ENCODE data around the gene SLC38A1.

DNA sequence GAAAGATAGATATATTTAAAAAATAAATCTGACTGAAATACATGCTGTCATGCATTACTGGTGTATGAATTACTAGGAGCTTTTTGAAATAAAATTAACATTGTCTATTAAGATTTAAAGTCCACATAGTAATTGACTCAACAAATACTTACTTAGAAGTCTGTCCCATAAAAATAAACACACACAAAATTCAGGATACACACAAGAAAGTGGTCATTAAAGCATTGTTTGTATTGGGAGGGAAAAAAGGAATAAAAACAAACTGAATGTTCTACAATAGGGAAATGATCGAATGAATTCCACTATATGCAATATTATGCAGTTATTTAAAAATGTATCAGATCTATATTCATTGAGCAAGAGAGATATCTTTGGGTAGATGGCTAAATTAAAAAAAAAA, 118.9 kb downstream of the SLC38A1 start:
- TF ChIP-seq, protein P1, sequence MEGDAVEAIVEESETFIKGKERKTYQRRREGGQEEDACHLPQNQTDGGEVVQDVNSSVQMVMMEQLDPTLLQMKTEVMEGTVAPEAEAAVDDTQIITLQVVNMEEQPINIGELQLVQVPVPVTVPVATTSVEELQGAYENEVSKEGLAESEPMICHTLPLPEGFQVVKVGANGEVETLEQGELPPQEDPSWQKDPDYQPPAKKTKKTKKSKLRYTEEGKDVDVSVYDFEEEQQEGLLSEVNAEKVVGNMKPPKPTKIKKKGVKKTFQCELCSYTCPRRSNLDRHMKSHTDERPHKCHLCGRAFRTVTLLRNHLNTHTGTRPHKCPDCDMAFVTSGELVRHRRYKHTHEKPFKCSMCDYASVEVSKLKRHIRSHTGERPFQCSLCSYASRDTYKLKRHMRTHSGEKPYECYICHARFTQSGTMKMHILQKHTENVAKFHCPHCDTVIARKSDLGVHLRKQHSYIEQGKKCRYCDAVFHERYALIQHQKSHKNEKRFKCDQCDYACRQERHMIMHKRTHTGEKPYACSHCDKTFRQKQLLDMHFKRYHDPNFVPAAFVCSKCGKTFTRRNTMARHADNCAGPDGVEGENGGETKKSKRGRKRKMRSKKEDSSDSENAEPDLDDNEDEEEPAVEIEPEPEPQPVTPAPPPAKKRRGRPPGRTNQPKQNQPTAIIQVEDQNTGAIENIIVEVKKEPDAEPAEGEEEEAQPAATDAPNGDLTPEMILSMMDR (IDR thresholded peaks at IDR 0.05; ENCODE audit: borderline replicate concordance, extremely low read depth, low read length, poor library complexity, severe bottlenecking): no peak
- TF ChIP-seq EZH2 (IDR thresholded peaks at IDR 0.05; ENCODE audit: borderline replicate concordance, low read depth, low read length, severe bottlenecking): no peak
